NCI-H1930 (cell line): ENCODE measurements around the gene ZNF12.
"Not testable (repeated sequence)": the region's sequence is repeated elsewhere in the genome, so short reads cannot be mapped to it uniquely, and the experiment has no call there.

Experiments used
- DNase-seq, 2 experiments: peaks; one replicate each; lab custom pipeline; 2025; lab: John Stamatoyannopoulos, UW

ZNF12 gene

GRCh38 chr7:6706666-6707407 lies at the start of gene ZNF12:
Gene ZNF12, minus strand, starts transcription at chr7:6706947. Its CDS starts 1,774 bp downstream, at chr7:6705173.
- DNase-seq = peak; percentile 91 to 94

GRCh38 chr7:6753964-6754363 lies 47.2 kb upstream of the ZNF12 start, which contains the start of gene RSPH10B2:
Gene RSPH10B2, plus strand, starts transcription at chr7:6754103. Its CDS starts 3,575 bp downstream, at chr7:6757678.
- DNase-seq = not testable (repeated sequence)

GRCh38 chr7:6750173-6750572 lies 43.4 kb upstream of the ZNF12 start:
- DNase-seq = not testable (repeated sequence)

- DNase-seq = not testable (repeated sequence)
Measured at GRCh38 chr7:6749335-6749734, 42.6 kb upstream of the ZNF12 start.

GRCh38 chr7:6744410-6745100 lies 37.8 kb upstream of the ZNF12 start:
- not testable (repeated sequence) for DNase-seq

- not testable (repeated sequence) for DNase-seq
Measured at GRCh38 chr7:6738415-6738814, 31.7 kb upstream of the ZNF12 start.

GRCh38 chr7:6730343-6730633 lies 23.5 kb upstream of the ZNF12 start:
- DNase-seq = no peak

- DNase-seq = peak; percentile 81 to 83
Measured at GRCh38 chr7:6729492-6730342, 23.0 kb upstream of the ZNF12 start.

- DNase-seq = not testable (repeated sequence)
Measured at GRCh38 chr7:6728893-6729491, 22.2 kb upstream of the ZNF12 start.

- DNase-seq = no peak
Measured at GRCh38 chr7:6727663-6728062, 20.9 kb upstream of the ZNF12 start.

- not testable (repeated sequence) for DNase-seq
Measured at GRCh38 chr7:6726341-6726740, 19.6 kb upstream of the ZNF12 start.

GRCh38 chr7:6725003-6725402 lies 18.3 kb upstream of the ZNF12 start:
- DNase-seq = no peak

GRCh38 chr7:6724351-6724750 lies 17.6 kb upstream of the ZNF12 start:
- not testable (repeated sequence) for DNase-seq

- DNase-seq = no peak
Measured at GRCh38 chr7:6718124-6718523, 11.4 kb upstream of the ZNF12 start.

- not testable (repeated sequence) for DNase-seq
Measured at GRCh38 chr7:6715898-6716297, 9.2 kb upstream of the ZNF12 start.

GRCh38 chr7:6714360-6714759 lies 7.6 kb upstream of the ZNF12 start:
- DNase-seq = no peak

GRCh38 chr7:6709808-6710207 lies 3.1 kb upstream of the ZNF12 start:
- no peak for DNase-seq

GRCh38 chr7:6708304-6708703 lies 1.6 kb upstream of the ZNF12 start:
- DNase-seq = no peak

- no peak for DNase-seq
Measured at GRCh38 chr7:6705959-6706665, 635 bp downstream of the ZNF12 start.

GRCh38 chr7:6701860-6702259 lies 4.9 kb downstream of the ZNF12 start:
- no peak for DNase-seq

- no peak for DNase-seq
Measured at GRCh38 chr7:6700793-6701192, 6.0 kb downstream of the ZNF12 start.
